GM18517 (cell line): ENCODE measurements around the gene ATP5PB.

Source experiments
- ATAC-seq: cut with Tn5 transposase; IDR thresholded peaks from one replicate; pipeline ENCODE4 v1.9.1; 2021; ENCODE audit warnings: mild to moderate bottlenecking, moderate library complexity; ENCODE audit not compliant: unreplicated experiment

Gene ATP5PB

GRCh38 chr1:111448918-111449702, at the start of gene ATP5PB, which contains the start of gene WDR77:
ATP5PB (plus strand) TSS chr1:111449464; CDS start chr1:111449542, 78 bp downstream.
WDR77 (minus strand) TSS chr1:111449256; CDS start chr1:111449169, 87 bp downstream.
- peak; percentile 93 for ATAC-seq

DNA sequence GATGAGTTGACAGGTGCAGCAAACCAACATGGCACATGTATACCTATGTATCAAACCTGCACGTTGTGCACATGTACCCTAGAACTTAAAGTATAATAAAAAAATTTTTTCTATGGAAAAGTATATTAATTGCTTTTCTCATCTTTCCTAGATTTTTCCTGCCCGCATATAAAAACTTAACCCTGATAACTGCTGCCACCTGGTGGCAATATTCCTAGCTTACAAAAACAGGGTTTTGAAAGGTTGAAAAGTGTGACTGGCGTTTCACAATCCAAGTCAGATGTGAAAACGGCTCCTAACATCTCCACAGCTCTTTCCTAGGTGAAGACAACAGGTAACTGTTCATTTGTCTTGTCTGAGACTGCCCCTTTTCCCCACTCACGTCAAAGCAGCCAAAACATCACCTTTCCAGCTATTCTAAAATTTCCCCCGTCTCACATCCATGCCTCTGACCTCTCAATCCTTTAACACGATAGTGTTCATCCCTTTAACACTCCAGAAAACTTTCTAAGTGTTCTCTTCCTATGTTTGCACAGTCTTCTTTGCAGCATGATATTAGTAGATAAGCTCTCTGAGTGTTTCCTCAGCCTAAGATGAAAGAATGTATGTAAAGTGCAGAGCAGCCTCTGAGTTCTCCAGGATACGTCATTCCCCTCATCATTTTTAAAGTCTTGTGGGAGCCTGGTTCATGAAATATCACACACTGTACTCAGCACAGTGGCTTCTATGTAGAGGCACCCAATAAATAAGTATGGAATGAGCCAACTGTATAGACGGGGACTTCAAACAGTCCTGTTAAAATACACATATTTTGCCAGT, 49.3 kb upstream of the ATP5PB start:
- ATAC-seq = no peak

DNA sequence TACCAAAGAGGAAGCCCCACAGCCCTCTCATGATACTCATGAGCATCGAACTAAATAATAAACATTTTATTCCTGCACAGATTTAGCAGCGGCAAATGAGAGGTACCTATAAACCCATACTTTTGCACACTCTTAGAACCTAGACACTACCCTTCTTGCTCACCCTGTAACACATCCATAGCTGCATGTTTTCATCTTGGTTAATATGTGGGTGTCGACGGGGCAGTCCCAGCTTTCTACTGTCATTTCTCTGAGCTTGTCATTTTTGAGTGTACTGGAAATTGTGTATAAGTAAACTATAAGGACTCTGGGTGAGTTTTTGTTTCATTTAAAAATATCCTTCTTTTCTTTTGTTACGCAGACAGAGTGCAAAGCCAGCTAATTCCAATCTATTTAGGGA, 47.2 kb upstream of the ATP5PB start:
- no peak for ATAC-seq

DNA sequence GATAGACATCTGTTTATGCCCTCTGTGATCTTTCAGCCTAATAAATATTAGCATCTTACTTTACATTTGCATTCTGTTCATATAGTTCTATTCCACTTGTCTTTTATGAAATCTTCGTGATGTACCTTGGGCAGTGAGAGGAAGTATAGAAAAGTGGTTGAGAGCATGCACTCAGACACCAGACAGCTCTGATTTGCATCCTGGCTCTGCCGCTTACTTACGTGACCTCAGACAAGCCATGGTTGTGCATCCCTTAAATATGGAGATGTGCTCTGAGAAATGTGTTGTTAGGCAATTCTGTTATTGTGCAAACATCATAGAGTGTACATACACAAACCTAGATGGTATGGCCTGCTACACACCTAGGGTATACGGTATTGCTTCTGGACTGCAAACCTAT, 44.7 kb upstream of the ATP5PB start:
- ATAC-seq = no peak

DNA sequence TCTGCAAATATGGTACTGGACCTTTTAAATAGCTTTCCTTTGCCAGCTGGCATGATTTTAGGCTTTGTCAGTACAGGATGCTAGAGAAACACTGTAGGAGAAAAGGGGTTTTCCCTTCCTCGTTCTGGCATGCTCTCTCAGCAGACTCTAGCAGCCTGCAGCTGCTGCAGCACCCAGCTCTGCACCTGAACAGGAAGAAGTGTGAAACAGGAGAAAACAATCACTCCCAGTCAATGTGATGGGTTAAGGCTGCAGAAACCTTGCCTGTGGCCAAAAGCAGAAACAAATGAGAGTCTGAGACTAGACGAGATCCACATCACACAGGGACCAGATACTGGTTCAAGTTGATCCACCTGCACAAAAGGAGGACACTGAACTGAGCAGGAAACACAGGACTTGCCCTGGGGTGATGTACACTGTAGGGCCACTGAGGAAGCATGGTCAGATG, 42.9 kb upstream of the ATP5PB start:
- peak; percentile 95 for ATAC-seq

- ATAC-seq = no peak
Observed at GRCh38 chr1:111407301-111407700, 42.0 kb upstream of the ATP5PB start.

DNA sequence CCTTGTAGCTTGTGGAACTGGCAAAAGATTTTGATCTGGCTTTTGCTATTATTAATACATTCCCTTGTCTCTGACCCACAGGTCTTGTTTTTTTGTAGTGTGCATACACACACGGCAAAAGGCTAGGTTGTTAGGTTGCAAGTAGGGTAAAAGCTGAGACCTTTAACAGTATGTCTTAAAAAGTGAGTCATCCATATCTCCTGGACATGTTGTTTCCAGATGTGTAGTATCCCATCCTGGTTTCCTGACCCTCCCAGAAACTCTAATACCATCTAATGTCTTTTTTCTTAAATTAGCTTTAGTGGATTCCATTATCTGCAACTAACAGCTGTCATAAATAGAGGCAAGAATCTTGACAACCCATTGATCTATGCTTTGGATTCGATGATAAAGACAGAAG, 36.4 kb upstream of the ATP5PB start:
- ATAC-seq = no peak

GRCh38 chr1:111414756-111415155, 34.5 kb upstream of the ATP5PB start:
- ATAC-seq = no peak

DNA sequence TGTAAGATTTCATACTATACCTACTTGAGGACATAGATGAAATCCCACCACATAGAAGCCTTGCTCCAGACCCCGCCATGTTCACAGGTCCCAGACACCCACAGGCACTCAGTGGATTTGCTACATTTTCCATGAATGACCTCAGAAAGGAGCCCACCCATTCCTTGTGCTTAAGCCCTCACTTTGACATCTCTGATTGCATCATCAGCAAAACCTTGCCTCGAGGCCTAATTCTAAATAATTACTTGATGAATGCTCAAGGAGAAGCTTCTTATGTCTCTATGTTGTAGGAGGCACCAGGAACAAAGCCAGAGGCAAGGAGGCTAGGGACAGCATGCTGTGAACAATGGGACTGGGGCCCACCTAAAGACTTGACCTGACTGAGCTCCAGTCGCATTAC, 33.8 kb upstream of the ATP5PB start:
- no peak for ATAC-seq

DNA sequence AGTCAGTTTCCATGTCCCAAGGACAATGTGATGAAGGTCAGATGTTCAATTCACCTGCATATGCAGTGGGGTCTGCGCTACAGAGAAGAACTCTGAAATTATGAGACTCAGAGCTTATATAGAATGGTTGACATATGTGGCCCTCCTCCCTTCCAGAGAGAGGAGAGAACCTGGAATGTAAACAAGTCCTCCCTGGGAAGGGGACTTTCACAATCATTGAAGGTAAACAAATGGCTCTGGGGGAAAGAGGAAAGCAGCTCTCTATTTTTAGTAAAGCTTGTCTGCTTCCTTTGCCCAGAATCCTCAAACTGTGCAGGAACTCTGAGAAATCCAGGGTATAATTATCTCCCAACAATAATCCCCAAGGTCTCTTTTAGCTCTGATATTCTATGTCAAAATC, 31.5 kb upstream of the ATP5PB start:
- no peak for ATAC-seq

DNA sequence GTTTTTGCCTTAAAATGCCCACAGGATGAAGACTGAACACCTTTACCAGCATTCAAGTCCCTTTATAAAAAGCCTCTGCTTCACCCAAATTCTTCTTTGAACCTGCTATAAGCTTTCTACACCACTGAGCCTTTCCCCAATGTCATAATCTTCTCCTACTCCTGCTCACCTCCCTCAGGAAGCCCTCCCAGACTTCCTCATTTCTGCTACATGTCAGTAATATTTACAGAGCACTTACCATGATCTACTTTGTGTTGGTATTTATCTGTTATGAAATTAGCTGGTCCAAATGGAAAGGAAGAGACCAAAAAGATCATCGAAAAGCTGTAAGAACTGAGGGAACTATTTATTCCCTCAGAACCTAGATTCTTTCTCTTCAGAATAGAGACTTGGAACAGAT, 30.2 kb upstream of the ATP5PB start:
- no peak for ATAC-seq

- ATAC-seq = no peak
Observed at GRCh38 chr1:111420377-111420776, 28.9 kb upstream of the ATP5PB start.

- no peak for ATAC-seq
Observed at GRCh38 chr1:111422546-111423391, 26.5 kb upstream of the ATP5PB start.

- ATAC-seq = no peak
Observed at GRCh38 chr1:111424281-111424680, 25.0 kb upstream of the ATP5PB start.

- ATAC-seq = no peak
Observed at GRCh38 chr1:111436726-111437125, 12.5 kb upstream of the ATP5PB start.

DNA sequence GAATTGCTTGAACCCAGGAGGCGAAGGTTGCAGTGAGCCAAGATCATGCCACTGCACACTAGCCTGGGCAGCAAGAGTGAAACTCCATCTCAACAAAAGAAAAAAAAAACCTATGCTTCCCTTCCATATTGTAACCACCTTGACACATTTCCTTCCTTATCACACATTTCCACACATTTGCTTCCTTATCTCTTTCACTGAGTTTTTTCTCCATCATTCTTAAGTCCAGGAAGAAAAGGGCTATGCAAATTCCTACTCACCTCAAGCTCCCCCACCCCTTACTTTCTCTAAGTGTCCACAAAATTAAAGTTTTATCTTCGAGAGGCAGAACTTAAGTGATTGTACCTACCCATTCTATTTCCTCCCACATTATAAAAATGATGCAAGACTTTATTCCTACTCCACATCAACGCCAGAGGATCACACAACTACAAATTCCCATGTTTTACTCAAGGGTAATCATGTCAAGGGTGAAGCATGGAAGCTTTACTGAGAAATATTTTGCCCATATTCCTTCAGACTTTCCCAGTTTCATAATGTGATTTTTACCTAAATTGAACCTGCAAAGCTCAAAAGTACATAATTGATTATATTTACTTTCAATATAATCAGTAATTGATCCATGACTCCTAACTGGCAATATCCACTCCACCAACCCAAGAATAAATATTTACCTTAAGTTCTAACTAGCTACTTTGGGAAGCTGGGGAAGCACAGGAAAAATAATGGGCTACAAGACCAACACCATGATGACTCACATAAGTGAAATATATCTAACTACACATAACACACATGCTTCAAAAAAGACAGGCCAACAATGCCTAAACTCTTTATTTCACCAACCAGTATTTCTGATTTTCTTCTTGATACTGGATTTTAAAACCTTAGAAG, 9.6 kb upstream of the ATP5PB start:
- ATAC-seq = no peak

GRCh38 chr1:111441573-111442192, 7.6 kb upstream of the ATP5PB start:
- no peak for ATAC-seq

GRCh38 chr1:111442457-111442856, 6.8 kb upstream of the ATP5PB start:
- ATAC-seq = no peak

GRCh38 chr1:111444031-111444430, 5.2 kb upstream of the ATP5PB start:
- no peak for ATAC-seq

DNA sequence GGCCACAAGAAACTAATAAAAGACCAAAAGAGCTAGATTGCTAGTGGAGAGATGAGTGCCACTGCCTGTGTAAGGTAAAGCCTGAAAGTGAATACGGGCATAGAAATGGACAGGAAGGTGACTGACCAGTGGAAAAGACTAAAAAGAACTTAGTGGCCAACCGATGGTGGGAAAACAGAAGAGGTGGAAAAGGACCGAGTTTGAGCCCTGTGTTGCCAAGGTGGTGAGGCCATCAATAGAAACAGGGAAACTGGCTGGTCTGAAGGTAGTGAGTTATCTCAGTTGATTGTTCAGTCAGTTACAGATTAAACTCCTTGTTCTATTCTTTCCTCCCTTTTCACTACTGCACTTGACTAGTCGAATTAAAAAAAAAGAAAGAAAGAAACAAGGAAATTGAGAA, 2.7 kb upstream of the ATP5PB start:
- ATAC-seq = no peak
